H9 (cell line): ENCODE data around the gene BTNL8. TPM values are rescaled to one million over a fixed set of nuclear protein-coding genes. Genes with fewer than 3 reads are reported as not detected.

Source experiments
- DNase-seq: peaks from one replicate; pipeline ENCODE4 v3.0.0-alpha.2; 2017
- H2AFZ ChIP-seq: one replicate; pipeline ENCODE4 v1.6.1; 2013; ENCODE audit warnings: mild to moderate bottlenecking, low read length, control low read depth, moderate library complexity
- H2AK5ac ChIP-seq: 2 replicates; pipeline ENCODE4 v1.6.1; 2013; ENCODE audit warnings: low read length, control low read depth, mixed read lengths; ENCODE audit not compliant: insufficient read length
- H2BK120ac ChIP-seq: one replicate; pipeline ENCODE4 v1.6.1; 2013; ENCODE audit warnings: low read depth, mild to moderate bottlenecking, low read length, control low read depth, inconsistent platforms; ENCODE audit not compliant: poor library complexity, severe bottlenecking
- H2BK12ac ChIP-seq: 2 replicates; pipeline ENCODE4 v1.6.1; 2013; ENCODE audit warnings: low read length, control low read depth, mixed read lengths, low read depth; ENCODE audit not compliant: insufficient read length
- H2BK15ac ChIP-seq: 2 replicates; pipeline ENCODE4 v1.6.1; 2013; ENCODE audit warnings: low read depth, low read length, control low read depth
- H2BK20ac ChIP-seq: one replicate; pipeline ENCODE4 v1.6.1; 2013; ENCODE audit warnings: low read depth, mild to moderate bottlenecking, low read length, control low read depth, inconsistent platforms; ENCODE audit not compliant: poor library complexity, severe bottlenecking
- H2BK5ac ChIP-seq: 2 replicates; pipeline ENCODE4 v1.6.1; 2013; ENCODE audit warnings: low read length, control low read depth, mixed read lengths; ENCODE audit not compliant: insufficient read length
- H3K14ac ChIP-seq: 2 replicates; pipeline ENCODE4 v1.6.1; 2013; ENCODE audit warnings: low read length, control low read depth; ENCODE audit not compliant: insufficient read depth
- H3K18ac ChIP-seq: 2 replicates; pipeline ENCODE4 v1.6.1; 2013; ENCODE audit warnings: low read depth, mild to moderate bottlenecking, mixed read lengths, low read length, control low read depth; ENCODE audit not compliant: insufficient read length
- H3K23ac ChIP-seq: 2 replicates; pipeline ENCODE4 v1.6.1; 2013; ENCODE audit warnings: low read length, control low read depth, mixed read lengths, low read depth; ENCODE audit not compliant: insufficient read length
- H3K23me2 ChIP-seq: 2 replicates; pipeline ENCODE4 v1.6.1; 2013; ENCODE audit warnings: low read depth, mild to moderate bottlenecking, mixed read lengths, low read length, control low read depth; ENCODE audit not compliant: insufficient read length, poor library complexity, severe bottlenecking
- H3K27ac ChIP-seq: 2 replicates; pipeline ENCODE4 v1.5.1; 2013; ENCODE audit warnings: low read length, control low read depth, mixed read lengths, low read depth; ENCODE audit not compliant: insufficient read length
- H3K27me3 ChIP-seq: 2 replicates; pipeline ENCODE4 v1.6.1; 2013; ENCODE audit warnings: low read length, control low read depth, inconsistent platforms; ENCODE audit not compliant: insufficient read depth
- H3K4ac ChIP-seq: 2 replicates; pipeline ENCODE4 v1.6.1; 2013; ENCODE audit warnings: low read depth, mild to moderate bottlenecking, control low read depth, inconsistent platforms, low read length, moderate library complexity
- H3K4me1 ChIP-seq: 2 replicates; pipeline ENCODE4 v1.6.1; 2013; ENCODE audit warnings: low read length, control low read depth, inconsistent platforms; ENCODE audit not compliant: insufficient read depth
- H3K4me2 ChIP-seq: 2 replicates; pipeline ENCODE4 v1.6.1; 2013; ENCODE audit warnings: low read length, control low read depth, mixed read lengths; ENCODE audit not compliant: insufficient read length, insufficient read depth
- H3K56ac ChIP-seq: 2 replicates; pipeline ENCODE4 v1.6.1; 2013; ENCODE audit warnings: low read depth, mild to moderate bottlenecking, mixed read lengths, low read length, control low read depth; ENCODE audit not compliant: insufficient read length
- H3K79me1 ChIP-seq: 2 replicates; pipeline ENCODE4 v1.6.1; 2013; ENCODE audit warnings: low read depth, mild to moderate bottlenecking, moderate library complexity, low read length, control low read depth, inconsistent platforms; ENCODE audit not compliant: insufficient read depth, poor library complexity, severe bottlenecking
- H3K79me2 ChIP-seq: 2 replicates; pipeline ENCODE4 v1.6.1; 2013; ENCODE audit warnings: low read length, control low read depth, inconsistent platforms; ENCODE audit not compliant: insufficient read depth
- H3K9ac ChIP-seq: 2 replicates; pipeline ENCODE4 v1.6.1; 2013; ENCODE audit warnings: low read length, control low read depth, mixed read lengths; ENCODE audit not compliant: insufficient read length; ENCODE audit errors: extremely low read depth
- H3K9me3 ChIP-seq: one replicate; pipeline ENCODE4 v1.6.1; 2013; ENCODE audit warnings: low read depth, low read length, inconsistent platforms; ENCODE audit not compliant: control insufficient read depth
- H3T11ph ChIP-seq: one replicate; pipeline ENCODE4 v1.6.1; 2013; ENCODE audit warnings: mild to moderate bottlenecking, low read length, control low read depth, inconsistent platforms
- H4K20me1 ChIP-seq: one replicate; pipeline ENCODE4 v1.6.1; 2013; ENCODE audit not compliant: control insufficient read depth, insufficient read length, insufficient read depth
- H4K5ac ChIP-seq: 2 replicates; pipeline ENCODE4 v1.6.1; 2013; ENCODE audit warnings: low read depth, mild to moderate bottlenecking, mixed read lengths, low read length, control low read depth; ENCODE audit not compliant: insufficient read length
- H4K8ac ChIP-seq: replicated peaks from 2 replicates; pipeline ENCODE4 v1.6.1; 2013; ENCODE audit warnings: low read length, control low read depth, mixed read lengths, low read depth; ENCODE audit not compliant: insufficient read length
- H4K91ac ChIP-seq: 2 replicates; pipeline ENCODE4 v1.6.1; 2013; ENCODE audit warnings: low read depth, mild to moderate bottlenecking, moderate library complexity, mixed read lengths, low read length, control low read depth; ENCODE audit not compliant: insufficient read length
- H3K27ac Mint-ChIP-seq, 3 experiments: 2 replicates in 2 of 3; 3 replicates in 1 of 3; pipeline ENCODE4 v1.8.0; 2020 to 2021; ENCODE audit warnings: mixed read lengths in 3 of 3, mild to moderate bottlenecking in 1 of 3, moderate library complexity in 1 of 3
- H3K27me3 Mint-ChIP-seq: 2 replicates; pipeline ENCODE4 v1.8.0; 2021; ENCODE audit warnings: low read depth, mild to moderate bottlenecking, moderate library complexity, mixed read lengths
- H3K36me3 Mint-ChIP-seq, 3 experiments: 2 replicates in 2 of 3; 3 replicates in 1 of 3; pipeline ENCODE4 v1.8.0; 2020 to 2021; ENCODE audit warnings: low read depth in 3 of 3, mixed read lengths in 3 of 3; ENCODE audit not compliant: insufficient read depth in 1 of 3
- H3K4me1 Mint-ChIP-seq, 2 experiments: 2 replicates each; pipeline ENCODE4 v1.8.0; 2020; ENCODE audit warnings: mixed read lengths in 2 of 2
- H3K4me3 Mint-ChIP-seq, 2 experiments: 2 replicates in 1 of 2; 3 replicates in 1 of 2; pipeline ENCODE4 v1.8.0; 2020 to 2021; ENCODE audit warnings: mild to moderate bottlenecking in 2 of 2, mixed read lengths in 2 of 2, moderate library complexity in 1 of 2
- H3K9me3 Mint-ChIP-seq, 2 experiments: 2 replicates in 1 of 2; 3 replicates in 1 of 2; pipeline ENCODE4 v1.8.0; 2020; ENCODE audit warnings: mild to moderate bottlenecking in 2 of 2, mixed read lengths in 2 of 2, moderate library complexity in 1 of 2
- WGBS: extraction: QIAGEN DNeasy Blood & Tissue Kit; methylation state at CpG from one replicate; pipeline ENCODE4 v1.1.7; 2013; ENCODE audit warnings: missing lambda C conversion rate, low lambda C conversion rate, mixed read lengths; ENCODE audit not compliant: insufficient read length; ENCODE audit errors: extremely low coverage; 5-methylcytosine and 5-hydroxymethylcytosine counted together
- total RNA-seq: library from RNA; stranded (reverse); gene quantifications from 2 replicates; pipeline ENCODE4 v1.2.1, GENCODE V29; 2021
- TF ChIP-seq, protein P1 (sequence below): fragments of 200-600 bp; sonication (generic); conservative IDR thresholded peaks from 3 replicates; pipeline ENCODE4 v1.8.0; 2021; ENCODE audit warnings: antibody characterized with exemption, mild to moderate bottlenecking

The BTNL8 gene
- total RNA-seq, 1 experiment from 2014 or later, result 0.13 TPM

GRCh38 chr5:180935203-180935602 lies 36.2 kb downstream of the BTNL8 start:
- peaks cover 44 to 76% of the 10 kb centered on the region in 2 experiments for H3K9me3 Mint-ChIP-seq
- TF ChIP-seq, protein P1, sequence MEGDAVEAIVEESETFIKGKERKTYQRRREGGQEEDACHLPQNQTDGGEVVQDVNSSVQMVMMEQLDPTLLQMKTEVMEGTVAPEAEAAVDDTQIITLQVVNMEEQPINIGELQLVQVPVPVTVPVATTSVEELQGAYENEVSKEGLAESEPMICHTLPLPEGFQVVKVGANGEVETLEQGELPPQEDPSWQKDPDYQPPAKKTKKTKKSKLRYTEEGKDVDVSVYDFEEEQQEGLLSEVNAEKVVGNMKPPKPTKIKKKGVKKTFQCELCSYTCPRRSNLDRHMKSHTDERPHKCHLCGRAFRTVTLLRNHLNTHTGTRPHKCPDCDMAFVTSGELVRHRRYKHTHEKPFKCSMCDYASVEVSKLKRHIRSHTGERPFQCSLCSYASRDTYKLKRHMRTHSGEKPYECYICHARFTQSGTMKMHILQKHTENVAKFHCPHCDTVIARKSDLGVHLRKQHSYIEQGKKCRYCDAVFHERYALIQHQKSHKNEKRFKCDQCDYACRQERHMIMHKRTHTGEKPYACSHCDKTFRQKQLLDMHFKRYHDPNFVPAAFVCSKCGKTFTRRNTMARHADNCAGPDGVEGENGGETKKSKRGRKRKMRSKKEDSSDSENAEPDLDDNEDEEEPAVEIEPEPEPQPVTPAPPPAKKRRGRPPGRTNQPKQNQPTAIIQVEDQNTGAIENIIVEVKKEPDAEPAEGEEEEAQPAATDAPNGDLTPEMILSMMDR, result no peak
- H4K5ac ChIP-seq, result no peak overlapping the region
- no peak overlapping the region for H3K4me2 ChIP-seq
- no peak overlapping the region for H3K18ac ChIP-seq
- H3K27ac ChIP-seq, result no peak overlapping the region
- H3K4me1 Mint-ChIP-seq, result no peaks in the 10 kb centered on the region
- H3K56ac ChIP-seq, result no peak overlapping the region
- H3K79me2 ChIP-seq, result no peaks in the 10 kb centered on the region
- no CpG with 5 or more reads among the region's 4 CpGs for WGBS
- H2BK120ac ChIP-seq, result no peak overlapping the region
- no peak overlapping the region for H2AK5ac ChIP-seq
- no peaks in the 10 kb centered on the region for H3K23me2 ChIP-seq
- no peak for DNase-seq
- no peak overlapping the region for H2BK12ac ChIP-seq
- H3T11ph ChIP-seq, result no peak overlapping the region
- no peak overlapping the region for H3K9ac ChIP-seq
- no peaks in the 10 kb centered on the region for H3K27me3 ChIP-seq
- H3K79me1 ChIP-seq, result no peaks in the 10 kb centered on the region
- H3K27ac Mint-ChIP-seq, result no peak overlapping the region
- H4K8ac ChIP-seq, result no peak overlapping the region
- no peak overlapping the region for H3K14ac ChIP-seq
- no peak overlapping the region for H3K23ac ChIP-seq
- no peaks in the 10 kb centered on the region for H3K9me3 ChIP-seq
- H3K4me3 Mint-ChIP-seq, result no peak overlapping the region
- no peak overlapping the region for H4K91ac ChIP-seq
- H3K27me3 Mint-ChIP-seq, result peaks cover 19% of the 10 kb centered on the region
- H2BK5ac ChIP-seq, result no peak overlapping the region
- no peaks in the 10 kb centered on the region for H3K4me1 ChIP-seq
- H3K36me3 Mint-ChIP-seq, result peaks cover 4 to 7% (median 5%) of the 10 kb centered on the region in 3 experiments; a peak in 4 of 7 replicates
- no peak overlapping the region for H2AFZ ChIP-seq
- no peak overlapping the region for H2BK15ac ChIP-seq
- no peak overlapping the region for H3K4ac ChIP-seq
- no peak overlapping the region for H2BK20ac ChIP-seq
- no peaks in the 10 kb centered on the region for H4K20me1 ChIP-seq
